ENCODE results near the gene LTBP1. TPM values are rescaled to one million over a fixed set of nuclear protein-coding genes. Genes with fewer than 3 reads are reported as not detected.

LTBP1 gene
- total RNA-seq, 4 donors from 2014 or later, result 8.7 to 18.7 (median 13.0) TPM

DNA sequence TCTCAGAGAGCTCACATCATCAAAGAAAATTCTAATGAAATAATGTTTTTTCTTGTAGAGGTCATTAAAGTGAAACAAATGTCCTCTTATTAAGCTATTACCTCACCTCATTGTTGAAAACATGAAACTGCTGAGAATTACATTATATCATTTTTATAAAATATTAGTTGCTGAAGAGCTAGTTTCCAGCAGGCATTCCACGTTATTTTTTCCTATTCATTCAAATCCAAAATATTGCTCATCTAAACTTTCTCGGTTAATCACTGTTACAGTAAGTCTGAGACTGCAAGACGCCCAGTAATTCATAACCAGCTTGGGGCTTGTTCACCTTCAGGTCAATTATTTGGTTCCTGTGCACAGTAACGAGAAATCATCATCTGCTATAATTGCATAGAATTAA lies 391.2 kb downstream of the LTBP1 start:
- Histone ChIP-seq H3K27me3 (no peaks in the 10 kb centered on the region), H3K36me3 (no peaks in the 10 kb centered on the region), H3K4me1 (no peaks in the 10 kb centered on the region), H3K27ac (no peak overlapping the region), H3K9me3 (no peaks in the 10 kb centered on the region), H3K4me3 (no peak overlapping the region)
- no peak for DNase-seq (ENCODE audit: low spot score in 2 of 2)
- TF ChIP-seq, protein P1, sequence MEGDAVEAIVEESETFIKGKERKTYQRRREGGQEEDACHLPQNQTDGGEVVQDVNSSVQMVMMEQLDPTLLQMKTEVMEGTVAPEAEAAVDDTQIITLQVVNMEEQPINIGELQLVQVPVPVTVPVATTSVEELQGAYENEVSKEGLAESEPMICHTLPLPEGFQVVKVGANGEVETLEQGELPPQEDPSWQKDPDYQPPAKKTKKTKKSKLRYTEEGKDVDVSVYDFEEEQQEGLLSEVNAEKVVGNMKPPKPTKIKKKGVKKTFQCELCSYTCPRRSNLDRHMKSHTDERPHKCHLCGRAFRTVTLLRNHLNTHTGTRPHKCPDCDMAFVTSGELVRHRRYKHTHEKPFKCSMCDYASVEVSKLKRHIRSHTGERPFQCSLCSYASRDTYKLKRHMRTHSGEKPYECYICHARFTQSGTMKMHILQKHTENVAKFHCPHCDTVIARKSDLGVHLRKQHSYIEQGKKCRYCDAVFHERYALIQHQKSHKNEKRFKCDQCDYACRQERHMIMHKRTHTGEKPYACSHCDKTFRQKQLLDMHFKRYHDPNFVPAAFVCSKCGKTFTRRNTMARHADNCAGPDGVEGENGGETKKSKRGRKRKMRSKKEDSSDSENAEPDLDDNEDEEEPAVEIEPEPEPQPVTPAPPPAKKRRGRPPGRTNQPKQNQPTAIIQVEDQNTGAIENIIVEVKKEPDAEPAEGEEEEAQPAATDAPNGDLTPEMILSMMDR (IDR thresholded peaks at IDR 0.05), result no peak
- TF ChIP-seq POLR2A (IDR thresholded peaks at IDR 0.05) (no peak), EP300 (IDR thresholded peaks at IDR 0.05) (no peak), POLR2AphosphoS5 (IDR thresholded peaks at IDR 0.05) (no peak)
- 67% methylated on average over 4 of the region's 4 CpGs for WGBS

DNA sequence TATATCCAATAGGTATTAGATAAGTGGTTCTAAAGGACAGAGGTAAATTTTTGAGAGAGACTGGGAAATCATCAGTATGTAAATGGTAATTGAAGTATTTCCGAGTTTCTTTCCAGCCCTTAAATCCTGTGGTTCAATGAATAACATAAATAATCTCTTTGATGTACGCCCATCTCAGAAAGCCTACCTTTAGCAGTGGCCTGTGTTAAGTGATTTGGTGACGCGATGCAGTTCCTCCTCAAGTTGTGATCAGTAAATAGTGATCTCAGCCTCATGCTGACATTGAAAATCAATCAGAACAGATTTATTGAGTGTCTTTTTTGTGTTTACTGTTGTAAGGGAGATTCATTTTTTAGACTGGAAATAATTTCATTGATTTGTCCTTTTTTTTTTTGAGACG lies 392.5 kb downstream of the LTBP1 start:
- no peak overlapping the region for H3K27ac ChIP-seq
- H3K27me3 ChIP-seq, result no peaks in the 10 kb centered on the region
- WGBS, result 94% methylated on average over 5 of the region's 5 CpGs
- H3K4me1 ChIP-seq, result no peaks in the 10 kb centered on the region
- no peaks in the 10 kb centered on the region for H3K9me3 ChIP-seq
- no peak for TF ChIP-seq POLR2AphosphoS5 (IDR thresholded peaks at IDR 0.05)
- TF ChIP-seq POLR2A (IDR thresholded peaks at IDR 0.05), result no peak
- no peak for TF ChIP-seq EP300 (IDR thresholded peaks at IDR 0.05)
- TF ChIP-seq, protein P1 (IDR thresholded peaks at IDR 0.05), result no peak
- no peak for DNase-seq (ENCODE audit: low spot score in 2 of 2)
- no peak overlapping the region for H3K4me3 ChIP-seq
- H3K36me3 ChIP-seq, result no peaks in the 10 kb centered on the region

DNA sequence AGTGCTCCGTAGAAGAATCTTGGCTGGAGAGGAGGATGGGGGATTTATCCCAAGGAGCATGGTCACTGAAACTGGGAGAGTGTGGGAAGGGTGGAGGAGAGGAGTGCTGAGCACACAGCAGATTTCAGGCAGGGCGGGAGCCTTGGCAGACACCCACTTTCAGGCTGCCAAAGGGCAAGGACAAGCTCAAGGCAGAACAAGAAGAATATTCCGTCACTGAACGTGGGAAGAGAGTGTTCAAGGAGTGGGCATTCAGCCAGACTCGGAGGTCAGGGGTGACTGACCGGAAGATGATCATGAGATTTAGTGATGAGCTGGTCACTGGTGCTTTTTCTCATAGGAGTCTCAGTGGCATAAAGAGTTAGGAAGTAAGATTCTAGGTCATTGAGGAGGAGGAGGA lies 393.5 kb downstream of the LTBP1 start:
- TF ChIP-seq, protein P1 (IDR thresholded peaks at IDR 0.05), result no peak
- TF ChIP-seq POLR2AphosphoS5 (IDR thresholded peaks at IDR 0.05) (peak in 2 of 3 donors; percentile 24 to 67), POLR2A (IDR thresholded peaks at IDR 0.05) (no peak), EP300 (IDR thresholded peaks at IDR 0.05) (no peak)
- DNase-seq (ENCODE audit: low spot score in 2 of 2), result peak; percentile 67 to 85

DNA sequence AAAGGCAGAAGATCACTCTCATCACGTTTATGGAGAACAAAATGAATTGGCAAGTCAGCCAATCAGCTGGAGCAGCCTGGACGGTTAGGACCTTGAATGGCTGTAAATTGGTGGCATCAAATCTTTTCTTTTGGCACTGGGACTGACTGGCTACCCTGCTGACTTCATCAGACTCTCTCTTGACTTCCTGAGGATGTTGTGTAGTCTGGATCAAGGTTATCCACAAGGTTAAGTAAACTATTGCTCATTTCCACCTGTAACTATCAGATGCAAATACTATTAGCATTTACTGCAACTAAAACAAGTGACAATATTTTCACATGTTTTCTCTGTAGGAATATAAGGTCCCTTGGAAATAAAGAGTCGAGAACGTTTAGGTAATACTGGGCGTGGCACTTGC lies 395.4 kb downstream of the LTBP1 start:
- WGBS, result 68% methylated on average over 5 of the region's 5 CpGs
- H3K4me3 ChIP-seq, result no peak overlapping the region
- DNase-seq (ENCODE audit: low spot score in 2 of 2), result no peak
- H3K27me3 ChIP-seq, result no peaks in the 10 kb centered on the region
- no peak for TF ChIP-seq EP300 (IDR thresholded peaks at IDR 0.05)
- TF ChIP-seq, protein P1 (IDR thresholded peaks at IDR 0.05), result no peak
- TF ChIP-seq POLR2AphosphoS5 (IDR thresholded peaks at IDR 0.05), result no peak
- no peak for TF ChIP-seq POLR2A (IDR thresholded peaks at IDR 0.05)
- no peaks in the 10 kb centered on the region for H3K4me1 ChIP-seq
- no peaks in the 10 kb centered on the region for H3K9me3 ChIP-seq
- no peaks in the 10 kb centered on the region for H3K36me3 ChIP-seq
- H3K27ac ChIP-seq, result no peak overlapping the region

More for the DNA sequence above, 393.5 kb downstream of the LTBP1 start:
- Histone ChIP-seq H3K9me3 (no peaks in the 10 kb centered on the region), H3K4me3 (no peak overlapping the region), H3K27ac (no peak overlapping the region), H3K27me3 (no peaks in the 10 kb centered on the region), H3K36me3 (no peaks in the 10 kb centered on the region), H3K4me1 (no peaks in the 10 kb centered on the region)
- WGBS, result 37% methylated on average over 6 of the region's 6 CpGs

DNA sequence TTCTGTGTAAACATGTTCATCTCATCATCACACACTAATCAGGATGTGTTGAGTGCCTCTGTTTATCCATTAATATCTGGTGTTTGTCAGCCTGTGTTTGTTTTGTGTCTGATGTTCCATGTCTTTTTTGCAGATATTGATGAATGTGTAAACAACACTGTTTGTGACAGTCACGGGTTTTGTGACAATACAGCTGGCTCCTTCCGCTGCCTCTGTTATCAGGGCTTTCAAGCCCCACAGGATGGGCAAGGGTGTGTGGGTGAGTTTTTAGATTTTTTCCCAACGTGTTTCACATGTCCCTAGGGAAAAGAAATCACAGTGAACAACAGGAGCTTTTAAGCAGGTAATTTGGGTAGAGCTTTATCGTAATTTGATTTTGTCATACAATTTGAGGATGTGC lies 396.0 kb downstream of the LTBP1 start:
- TF ChIP-seq POLR2A (IDR thresholded peaks at IDR 0.05), result no peak
- no peak for TF ChIP-seq EP300 (IDR thresholded peaks at IDR 0.05)
- TF ChIP-seq, protein P1 (IDR thresholded peaks at IDR 0.05), result no peak
- no peak for TF ChIP-seq POLR2AphosphoS5 (IDR thresholded peaks at IDR 0.05)
- H3K27ac ChIP-seq, result no peak overlapping the region
- no peaks in the 10 kb centered on the region for H3K4me1 ChIP-seq
- H3K4me3 ChIP-seq, result no peak overlapping the region
- H3K9me3 ChIP-seq, result no peaks in the 10 kb centered on the region
- WGBS, result 75% methylated on average over 4 of the region's 4 CpGs
- DNase-seq (ENCODE audit: low spot score in 2 of 2), result no peak
- no peaks in the 10 kb centered on the region for H3K36me3 ChIP-seq
- no peaks in the 10 kb centered on the region for H3K27me3 ChIP-seq

Measured in suprapubic skin (tissue), 4 donors.